HG03039 (cell line): Measurements from ENCODE around the gene SUPT20HL2.
"Not testable (repeated sequence)": the region's sequence is repeated elsewhere in the genome, so short reads cannot be mapped to it uniquely, and the experiment has no call there.

ENCODE experiments used
- ATAC-seq: cut with Tn5 transposase; IDR thresholded peaks from one replicate; pipeline ENCODE4 v1.9.1; 2021; ENCODE audit warnings: mild to moderate bottlenecking, moderate library complexity; ENCODE audit not compliant: unreplicated experiment

The SUPT20HL2 gene

DNA sequence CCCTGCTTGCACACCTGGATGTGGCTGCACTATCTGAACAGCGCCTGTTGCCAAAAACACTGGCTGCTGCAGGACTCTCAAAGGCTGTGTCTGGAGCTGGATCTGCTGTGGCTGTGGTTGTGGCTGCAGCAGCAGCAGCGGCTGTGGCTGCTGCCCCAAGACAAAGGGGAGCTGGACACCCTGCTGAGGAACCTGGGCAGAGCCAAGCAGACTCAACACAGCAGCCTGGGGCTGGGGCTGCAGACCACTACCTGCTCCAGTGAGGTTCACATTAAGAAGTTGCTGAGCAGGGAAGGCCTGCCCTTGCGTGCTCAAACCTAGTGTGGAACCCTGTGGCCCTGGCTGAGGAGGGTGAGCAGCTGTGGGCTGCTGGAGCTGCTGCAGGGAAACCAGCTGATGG is 3.0 kb downstream of the SUPT20HL2 start:
- not testable (repeated sequence) for ATAC-seq

DNA sequence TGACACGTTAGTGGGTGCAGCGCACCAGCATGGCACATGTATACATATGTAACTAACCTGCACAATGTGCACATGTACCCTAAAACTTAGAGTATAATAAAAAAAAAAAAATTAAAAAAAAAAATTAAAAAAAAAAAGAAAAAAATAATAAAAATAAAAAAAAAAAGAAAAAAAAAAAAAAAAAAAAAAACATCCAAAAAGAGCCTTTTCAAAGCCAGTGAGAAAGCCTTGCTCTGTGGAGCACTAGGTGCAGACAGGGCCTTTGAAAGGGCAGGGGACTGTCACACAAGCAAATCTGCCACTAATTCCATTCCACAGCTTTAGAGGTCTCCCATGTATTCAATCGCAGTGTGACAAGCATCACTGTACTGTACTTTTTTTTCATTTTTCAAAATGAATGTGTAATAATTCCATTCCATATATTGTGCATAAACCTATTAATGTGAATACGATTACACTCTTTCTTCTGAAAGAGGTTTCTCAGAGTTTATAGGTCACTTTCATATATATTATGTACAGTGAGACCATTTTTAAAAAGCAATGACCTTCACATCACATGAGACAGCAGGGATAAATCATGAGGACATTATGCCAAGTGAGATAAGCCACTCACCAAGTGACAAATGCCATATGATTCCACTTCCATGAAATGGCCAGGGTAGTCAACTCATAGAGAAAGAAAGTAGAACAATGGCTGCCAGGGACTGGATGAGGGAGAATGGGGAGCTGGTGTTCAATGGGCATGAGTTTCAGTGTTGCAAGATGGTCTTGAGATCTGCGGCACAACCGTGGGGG is 4.1 kb downstream of the SUPT20HL2 start:
- not testable (repeated sequence) for ATAC-seq

DNA sequence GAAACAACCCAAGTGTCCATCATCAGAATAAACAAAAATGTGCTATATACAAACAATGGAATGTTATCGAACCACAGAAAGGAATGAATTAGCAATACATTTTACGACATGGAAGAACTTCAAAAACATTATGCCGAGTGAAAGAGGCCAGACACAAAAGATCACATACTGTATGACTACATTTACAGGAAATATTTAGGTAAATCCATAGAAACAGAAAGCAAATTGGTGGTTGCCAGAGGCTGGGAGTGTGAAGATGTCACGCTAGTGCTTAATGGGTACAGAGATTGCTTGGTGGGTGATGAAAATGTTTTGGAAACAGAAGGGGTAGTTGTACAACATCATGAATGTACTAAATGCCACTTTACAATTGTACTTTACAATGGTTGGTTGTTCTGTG is 5.1 kb downstream of the SUPT20HL2 start:
- not testable (repeated sequence) for ATAC-seq

DNA sequence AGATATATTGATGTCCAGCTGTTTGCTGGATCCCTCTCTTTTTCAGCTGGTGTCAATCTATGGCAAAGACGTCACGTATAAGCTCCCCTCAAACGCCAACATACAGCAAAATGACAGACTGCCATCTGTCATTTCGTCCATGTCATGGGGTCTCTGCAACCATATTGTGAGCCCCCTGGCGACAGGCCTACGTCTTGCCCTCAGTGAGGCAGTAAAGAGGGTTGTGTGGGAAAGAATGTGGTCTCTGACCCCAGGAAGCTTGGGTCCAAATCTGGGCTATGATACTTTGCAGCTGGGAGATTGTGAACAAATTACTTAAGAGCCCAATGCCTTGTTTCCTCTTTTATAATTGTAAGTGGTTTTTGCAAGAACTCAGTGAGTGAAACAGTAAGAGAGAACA is 7.4 kb downstream of the SUPT20HL2 start:
- ATAC-seq: no peak

DNA sequence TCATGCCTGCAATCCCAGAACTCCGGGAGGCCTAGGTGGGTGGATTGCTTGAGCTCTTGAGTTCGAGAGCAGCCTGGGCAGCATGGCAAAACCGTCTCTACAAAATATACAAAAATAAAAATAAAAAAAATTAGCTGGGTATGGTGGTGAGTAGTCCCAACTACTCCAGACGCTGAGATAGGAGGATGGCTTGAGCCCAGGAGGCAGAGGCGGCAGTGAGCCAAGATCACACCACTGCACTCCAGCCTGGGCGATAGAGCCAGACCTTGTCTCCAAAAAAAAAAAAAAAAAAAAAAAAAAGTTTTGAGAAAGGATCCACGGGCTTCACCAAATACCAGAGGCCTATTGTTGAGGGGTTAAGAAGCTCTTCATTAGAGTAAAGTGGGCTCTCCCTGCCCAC is 8.0 kb downstream of the SUPT20HL2 start:
- no peak for ATAC-seq

DNA sequence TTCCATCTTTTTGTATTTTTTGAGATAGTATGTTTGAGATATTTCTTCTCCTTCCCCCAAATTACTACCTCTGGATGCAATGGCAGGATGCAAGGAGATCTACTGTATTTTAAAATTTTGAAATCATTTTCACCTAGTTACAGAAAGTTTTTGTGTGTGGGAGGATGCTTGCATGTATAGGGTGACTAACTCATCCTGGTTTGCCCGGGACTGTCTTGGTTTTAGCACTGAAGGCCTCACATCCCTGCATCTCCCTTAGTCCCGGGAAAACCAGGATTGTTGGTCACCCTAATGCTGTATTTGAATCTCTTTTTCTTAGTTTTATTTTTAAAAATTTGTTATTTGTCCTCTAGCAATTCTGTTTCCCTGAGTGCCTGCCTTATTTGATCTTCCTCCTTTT is 12.1 kb downstream of the SUPT20HL2 start:
- no peak for ATAC-seq

DNA sequence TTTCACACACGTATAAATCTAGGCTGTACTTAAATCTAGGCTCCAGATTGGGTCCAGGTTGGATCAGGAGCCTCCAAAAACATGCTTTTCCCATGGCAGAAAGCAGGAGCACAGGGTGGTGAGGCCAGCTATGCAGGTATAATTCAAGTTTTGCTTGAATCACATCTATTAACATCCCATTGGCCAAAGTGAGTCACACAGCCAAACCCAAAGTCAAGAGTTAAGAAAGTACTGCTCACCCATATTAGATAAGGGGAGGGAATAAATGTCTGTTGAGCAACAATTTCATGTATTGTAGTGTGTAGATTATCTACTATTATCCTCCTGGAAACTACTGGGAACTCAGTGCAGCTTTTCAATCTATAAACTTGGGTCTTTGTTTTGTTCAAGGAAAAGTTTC is 12.8 kb downstream of the SUPT20HL2 start:
- ATAC-seq: no peak

DNA sequence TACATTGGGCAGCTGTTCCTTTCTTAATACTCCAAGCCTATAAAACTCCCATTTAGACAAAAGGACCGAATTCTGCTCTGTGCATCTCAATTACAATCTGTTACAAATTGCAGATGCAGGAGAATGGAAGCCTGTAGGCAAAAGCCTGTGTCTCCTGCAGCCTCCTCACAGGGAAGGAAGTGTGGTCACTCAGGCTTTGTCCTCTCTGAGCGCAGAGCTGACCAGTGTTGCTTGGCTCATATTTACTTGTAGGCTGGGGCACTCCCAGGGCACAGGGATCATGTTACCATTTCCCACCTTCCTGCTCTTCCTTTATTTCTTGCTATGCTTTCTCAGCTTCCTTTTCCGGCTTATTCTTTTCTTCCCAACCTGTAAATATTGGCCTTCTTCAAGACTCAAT is 15.7 kb downstream of the SUPT20HL2 start:
- ATAC-seq: no peak

DNA sequence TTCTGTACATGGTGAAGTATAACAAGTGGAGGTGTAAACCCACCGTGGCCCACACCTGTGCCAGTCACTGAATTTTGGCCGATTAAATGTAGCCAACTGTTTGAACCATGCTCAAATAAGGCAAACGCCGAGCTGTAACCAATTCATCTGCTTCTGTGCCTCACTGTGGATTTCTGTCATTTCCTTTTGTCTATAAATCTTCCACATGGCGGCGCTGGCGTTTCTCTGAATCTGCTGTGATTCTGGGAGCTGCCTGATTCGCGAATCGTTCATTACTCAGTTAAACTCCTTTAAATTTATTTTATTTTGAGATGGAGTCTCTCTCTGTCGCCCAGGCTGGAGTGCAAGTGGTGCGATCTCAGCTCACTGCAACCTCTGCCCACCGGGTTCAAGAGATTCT is 19.2 kb downstream of the SUPT20HL2 start:
- no peak for ATAC-seq

DNA sequence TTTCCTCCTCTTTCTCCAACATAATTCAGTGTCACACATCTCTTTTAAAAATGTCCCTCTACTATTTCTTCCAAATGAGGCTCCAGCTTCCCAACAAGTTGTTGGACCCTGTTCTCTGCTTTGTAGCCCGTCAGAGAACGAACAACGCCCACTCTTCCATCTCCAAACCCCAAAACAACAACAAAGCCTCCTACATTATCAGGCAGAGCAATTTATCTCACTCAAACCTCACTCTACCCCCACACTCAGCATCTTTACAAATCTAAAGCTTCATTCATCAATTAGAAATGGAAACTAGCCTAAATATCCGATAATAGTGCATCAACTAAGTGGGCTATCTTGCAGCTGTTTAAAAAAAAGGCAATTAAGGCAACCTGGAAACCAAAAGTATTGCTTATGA is 20.5 kb downstream of the SUPT20HL2 start:
- ATAC-seq: no peak

DNA sequence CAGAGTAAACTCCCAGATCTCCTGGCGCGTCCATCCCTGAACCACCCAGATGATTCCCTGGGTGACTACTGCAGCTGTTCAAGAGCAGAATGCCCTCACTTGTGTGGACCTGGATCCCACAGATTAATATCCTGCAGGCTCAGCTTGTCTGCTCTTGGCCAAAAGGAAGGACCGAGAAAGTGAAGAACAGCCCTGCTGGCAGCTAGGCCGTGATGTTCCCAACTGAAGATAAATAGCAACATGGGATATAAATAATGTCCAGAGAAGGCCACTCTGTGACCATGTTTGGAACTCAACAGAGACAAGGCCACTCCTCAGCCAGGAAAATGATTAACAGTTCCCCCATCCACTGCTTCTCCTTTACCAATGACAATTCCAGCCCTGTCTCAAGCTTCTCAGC is 21.5 kb downstream of the SUPT20HL2 start:
- no peak for ATAC-seq

DNA sequence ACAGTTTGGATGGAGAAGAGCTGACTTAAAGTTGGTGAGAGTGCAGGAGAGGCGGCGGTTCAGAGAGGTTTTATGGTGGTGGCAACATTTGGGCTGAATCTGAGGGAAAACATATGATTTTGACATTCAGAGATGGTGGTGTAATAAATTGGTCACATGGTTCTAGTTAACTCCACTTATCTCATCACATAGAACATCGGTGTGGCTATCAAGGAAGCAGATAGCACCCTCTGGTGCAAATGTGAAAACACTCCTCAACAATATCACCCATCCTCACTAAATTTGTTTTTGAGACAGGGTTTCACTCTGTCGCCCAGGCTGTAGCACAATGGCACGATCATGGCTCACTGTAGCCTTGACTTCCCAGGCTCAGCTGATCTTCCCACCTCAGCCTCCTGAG is 28.8 kb downstream of the SUPT20HL2 start:
- no peak for ATAC-seq

DNA sequence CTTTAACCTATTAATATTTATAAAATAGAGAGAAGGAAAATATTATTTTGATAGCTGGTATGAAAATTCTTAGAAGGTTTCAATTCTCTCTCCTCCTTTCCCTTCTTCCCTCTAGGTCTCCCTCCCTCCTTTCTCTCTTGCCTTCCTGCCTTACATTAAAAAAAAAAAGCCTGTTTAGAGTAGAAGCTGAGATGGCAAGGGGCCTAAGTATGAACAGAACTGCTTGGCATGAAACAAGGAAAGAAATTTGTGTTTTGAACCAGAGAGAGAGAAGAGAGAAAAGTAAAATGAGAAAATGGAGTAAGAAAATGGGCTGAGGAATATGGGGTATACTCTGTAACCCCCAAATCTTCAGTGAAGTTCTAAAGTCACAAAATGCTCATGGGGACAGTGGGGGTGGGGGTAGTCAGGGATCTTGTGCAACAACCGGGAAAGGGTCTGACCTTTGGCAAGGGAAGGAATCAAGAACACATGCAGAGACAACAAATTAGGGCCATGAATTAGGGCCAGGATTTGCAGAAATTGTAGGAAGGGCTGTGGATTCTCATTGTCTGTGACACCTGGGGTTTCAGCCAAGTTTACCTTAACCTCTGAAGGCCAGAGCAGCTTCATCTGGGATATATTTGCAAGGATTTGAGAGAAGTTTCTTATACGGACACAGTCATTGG is 30.6 kb downstream of the SUPT20HL2 start:
- no peak for ATAC-seq

DNA sequence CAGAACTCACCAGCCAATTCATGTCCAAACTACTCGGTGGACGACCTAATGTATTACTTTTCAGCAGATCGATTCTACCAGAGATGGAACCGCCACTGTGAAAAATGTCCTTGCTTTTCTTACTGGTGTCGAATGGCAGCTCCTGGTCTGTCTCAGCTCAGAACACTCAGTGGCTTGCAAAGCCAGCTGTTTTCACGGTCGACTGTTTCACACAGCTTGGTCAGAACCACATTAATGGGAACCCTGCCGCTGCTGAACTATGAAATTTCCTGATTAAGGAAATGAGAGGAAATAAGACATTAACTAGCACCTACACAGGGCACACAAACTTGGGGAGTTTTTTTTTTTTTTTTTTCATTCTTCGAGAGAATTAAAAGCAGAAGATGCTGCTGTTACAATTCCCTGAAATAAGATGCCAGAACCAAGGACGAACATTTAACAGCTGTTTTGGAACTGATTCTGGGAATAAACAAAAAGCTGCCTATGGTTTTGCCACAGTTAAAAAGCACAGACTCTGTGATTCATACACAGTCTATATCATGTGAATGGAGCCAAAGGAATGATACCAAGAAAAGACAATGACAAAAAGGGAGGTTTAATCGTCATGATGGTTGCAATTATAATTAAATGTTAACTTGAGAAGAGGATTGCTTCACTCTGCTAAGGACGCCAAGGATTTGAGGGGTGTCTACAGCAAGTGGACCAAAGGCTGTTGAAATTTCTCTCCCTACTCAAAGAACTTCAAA is 31.3 kb downstream of the SUPT20HL2 start:
- ATAC-seq: no peak

DNA sequence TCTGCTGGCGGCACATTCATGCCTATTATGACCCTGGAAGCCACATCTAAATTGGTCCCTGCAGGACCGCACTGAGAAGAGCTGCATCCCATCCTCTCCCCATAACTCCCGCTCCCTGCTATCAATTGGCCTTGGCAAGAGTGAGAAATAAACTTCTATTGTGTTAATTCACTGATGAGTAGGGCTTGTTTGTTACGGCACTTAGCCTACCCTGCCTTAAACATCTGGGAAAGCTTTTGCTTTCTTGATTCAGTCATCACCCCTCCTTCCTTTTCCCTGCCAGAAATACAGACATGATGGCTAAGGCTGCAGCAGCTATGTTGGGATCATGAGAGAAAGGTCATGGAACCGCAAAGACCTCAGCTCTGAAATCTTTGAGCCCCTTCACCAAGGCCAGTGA is 36.5 kb downstream of the SUPT20HL2 start:
- ATAC-seq: no peak

DNA sequence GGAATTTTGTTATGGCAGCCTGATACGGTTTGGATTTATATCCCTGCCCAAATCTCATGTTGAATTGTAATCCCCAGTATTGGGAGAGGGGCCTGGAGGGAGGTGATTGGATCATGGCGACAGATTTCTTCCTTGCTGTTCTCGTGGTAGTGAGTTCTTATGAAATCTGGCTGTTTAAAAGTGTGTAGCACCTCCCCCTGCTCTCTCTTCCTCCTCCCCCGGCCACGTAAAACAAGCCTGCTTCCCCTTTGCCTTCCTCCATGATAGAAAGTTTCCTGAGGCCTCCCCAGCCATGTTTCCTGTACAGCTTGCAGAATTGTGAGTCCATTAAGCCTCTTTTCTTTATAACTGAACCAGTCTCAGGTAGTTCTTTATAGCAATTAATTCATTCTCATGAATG is 37.9 kb downstream of the SUPT20HL2 start:
- ATAC-seq: no peak

DNA sequence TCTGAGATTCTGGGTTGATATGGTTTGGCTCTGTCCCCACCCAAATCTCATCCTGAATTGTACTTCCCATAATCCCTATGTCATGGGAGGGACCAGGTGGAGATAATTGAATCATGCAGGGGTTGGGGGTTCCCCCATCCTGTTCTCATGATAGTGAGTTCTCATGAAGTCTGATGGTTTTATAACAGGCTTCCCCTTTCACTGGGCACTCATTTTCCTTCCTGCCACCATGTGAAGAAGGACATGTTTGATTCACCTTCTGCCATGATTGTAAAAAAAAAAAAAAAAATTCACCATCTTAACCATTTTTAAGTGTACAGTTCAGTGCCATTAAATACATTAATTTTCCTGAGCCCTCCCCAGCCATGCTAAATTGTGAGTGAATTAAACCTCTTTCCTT is 42.6 kb downstream of the SUPT20HL2 start:
- ATAC-seq: no peak

DNA sequence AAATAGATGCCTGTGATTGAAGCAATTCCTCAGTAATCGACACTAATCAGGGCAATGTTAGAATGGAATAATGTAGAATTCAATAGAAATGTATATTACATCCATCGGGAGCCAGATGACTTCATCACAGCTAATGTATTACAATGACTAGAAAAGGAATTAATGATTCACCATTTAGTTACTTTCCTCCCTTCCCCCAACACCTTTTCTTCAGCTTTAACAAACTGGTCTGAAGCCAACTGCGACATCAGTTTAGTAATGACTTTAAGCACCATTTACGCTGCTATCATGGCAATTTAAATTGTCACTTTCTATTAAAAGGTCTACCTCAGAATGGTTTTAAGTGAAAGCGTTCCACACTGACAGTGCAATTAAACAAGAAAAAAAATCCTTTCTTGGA is 45.1 kb downstream of the SUPT20HL2 start:
- ATAC-seq: no peak

DNA sequence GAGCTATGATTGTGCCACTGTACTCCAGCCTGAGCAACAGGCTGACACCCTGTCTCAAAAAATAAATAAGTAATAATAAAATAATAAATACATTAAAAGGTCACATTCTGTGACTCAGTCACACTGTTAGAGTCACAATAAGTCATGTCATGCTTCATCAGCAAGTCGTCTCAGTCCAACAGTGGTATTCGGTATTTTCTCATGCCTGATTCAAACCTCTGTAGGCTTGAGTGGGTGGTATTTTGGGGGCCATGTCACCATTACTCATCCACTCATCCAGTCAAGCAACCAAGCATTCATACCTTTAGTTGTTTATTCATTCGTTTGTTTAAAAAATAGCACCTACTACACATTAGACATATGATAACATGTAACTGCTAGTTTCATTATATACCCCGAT is 46.9 kb downstream of the SUPT20HL2 start:
- ATAC-seq: no peak

DNA sequence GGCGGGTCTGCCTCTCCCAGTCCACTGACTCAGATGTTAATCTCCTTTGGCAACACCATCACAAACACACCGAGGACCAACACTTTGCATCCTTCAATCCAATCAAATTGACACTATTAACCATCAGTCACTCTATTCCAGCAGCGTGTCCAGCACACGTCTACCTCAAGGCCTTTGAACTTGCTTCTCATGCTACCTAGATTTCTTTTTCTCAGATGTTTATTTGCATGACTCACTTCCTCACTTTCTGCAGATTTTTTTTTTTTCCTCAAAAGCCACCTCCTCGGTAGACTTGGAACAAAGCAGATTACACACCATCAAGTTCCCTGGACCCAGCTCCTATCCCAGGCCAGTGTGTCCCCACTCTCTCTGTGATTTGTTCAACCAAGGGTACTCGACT is 49.5 kb downstream of the SUPT20HL2 start:
- ATAC-seq: no peak

DNA sequence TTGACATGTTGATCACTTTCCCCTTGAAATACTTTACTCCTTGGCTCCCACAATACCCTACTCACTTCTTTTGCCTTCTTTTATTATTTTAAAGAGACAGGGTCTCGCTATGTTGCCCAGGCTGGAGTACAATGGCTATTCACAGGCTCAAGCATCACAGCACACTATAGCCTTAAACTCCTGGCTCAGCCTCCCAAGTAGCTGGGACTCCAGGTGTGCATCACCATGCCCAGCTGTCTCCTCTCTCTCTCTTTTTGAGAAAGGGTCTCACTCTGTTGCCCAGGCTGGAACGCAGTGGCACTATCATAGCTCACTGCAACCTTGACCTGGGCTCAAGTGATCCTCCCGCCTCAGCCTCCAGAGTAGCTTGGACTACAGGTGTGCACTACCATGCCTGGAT is 51.6 kb downstream of the SUPT20HL2 start:
- ATAC-seq: no peak
